Activated naive CD4-positive, alpha-beta T cell treated with anti-CD3 and anti-CD28 coated beads, Interleukin-2, amount 50 U/mL, for 24 hours (primary cell): ENCODE data around the gene SETD2.
"Not testable (repeated sequence)": the region's sequence is repeated elsewhere in the genome, so short reads cannot be mapped to it uniquely, and the experiment has no call there.

Experiments
- H3K27ac Mint-ChIP-seq: one replicate; pipeline ENCODE4 v1.8.0; 2021; ENCODE audit warnings: mild to moderate bottlenecking, mixed read lengths
- H3K27me3 Mint-ChIP-seq: one replicate; pipeline ENCODE4 v1.8.0; 2021; ENCODE audit warnings: mixed read lengths
- H3K36me3 Mint-ChIP-seq: one replicate; pipeline ENCODE4 v1.8.0; 2021; ENCODE audit warnings: mixed read lengths
- H3K4me1 Mint-ChIP-seq: one replicate; pipeline ENCODE4 v1.8.0; 2021; ENCODE audit warnings: mixed read lengths
- H3K4me3 Mint-ChIP-seq: one replicate; pipeline ENCODE4 v1.8.0; 2021; ENCODE audit warnings: mild to moderate bottlenecking, mixed read lengths
- H3K9me3 Mint-ChIP-seq: one replicate; pipeline ENCODE4 v1.8.0; 2021; ENCODE audit warnings: mixed read lengths

Gene SETD2

GRCh38 chr3:47161983-47162696 is 1.8 kb downstream of the SETD2 start:
- peak overlapping the region; percentile 98 for H3K4me3 Mint-ChIP-seq
- peaks cover 74% of the 10 kb centered on the region for H3K4me1 Mint-ChIP-seq
- H3K36me3 Mint-ChIP-seq: peaks cover 9% of the 10 kb centered on the region
- peak overlapping the region; percentile 98 for H3K27ac Mint-ChIP-seq
- H3K9me3 Mint-ChIP-seq: no peaks in the 10 kb centered on the region
- no peaks in the 10 kb centered on the region for H3K27me3 Mint-ChIP-seq

- no peaks in the 10 kb centered on the region for H3K9me3 Mint-ChIP-seq
- H3K36me3 Mint-ChIP-seq: peaks cover 9% of the 10 kb centered on the region
- no peaks in the 10 kb centered on the region for H3K27me3 Mint-ChIP-seq
- peak overlapping the region; percentile 67 for H3K4me3 Mint-ChIP-seq
- H3K27ac Mint-ChIP-seq: peak overlapping the region; percentile 53
- peaks cover 79% of the 10 kb centered on the region for H3K4me1 Mint-ChIP-seq
Observed at GRCh38 chr3:47159820-47160219, 4.1 kb downstream of the SETD2 start.

- H3K9me3 Mint-ChIP-seq: no peaks in the 10 kb centered on the region
- peaks cover 13% of the 10 kb centered on the region for H3K36me3 Mint-ChIP-seq
- peaks cover 93% of the 10 kb centered on the region for H3K4me1 Mint-ChIP-seq
- no peak overlapping the region for H3K4me3 Mint-ChIP-seq
- H3K27me3 Mint-ChIP-seq: no peaks in the 10 kb centered on the region
- H3K27ac Mint-ChIP-seq: no peak overlapping the region
Observed at GRCh38 chr3:47158208-47158607, 5.7 kb downstream of the SETD2 start.

GRCh38 chr3:47156396-47156795 is 7.5 kb downstream of the SETD2 start:
- Mint-ChIP-seq H3K36me3 (peaks cover 13% of the 10 kb centered on the region), H3K27me3 (no peaks in the 10 kb centered on the region), H3K4me1 (peaks cover 95% of the 10 kb centered on the region), H3K9me3 (no peaks in the 10 kb centered on the region), H3K27ac (no peak overlapping the region), H3K4me3 (no peak overlapping the region)

- no peaks in the 10 kb centered on the region for H3K9me3 Mint-ChIP-seq
- H3K27ac Mint-ChIP-seq: no peak overlapping the region
- H3K4me1 Mint-ChIP-seq: peaks cover 87% of the 10 kb centered on the region
Observed at GRCh38 chr3:47152578-47152977, 11.3 kb downstream of the SETD2 start.

GRCh38 chr3:47151836-47152235 is 12.1 kb downstream of the SETD2 start:
- Mint-ChIP-seq H3K27ac (no peak overlapping the region), H3K27me3 (no peaks in the 10 kb centered on the region), H3K4me1 (peaks cover 83% of the 10 kb centered on the region), H3K9me3 (no peaks in the 10 kb centered on the region), H3K4me3 (no peak overlapping the region), H3K36me3 (peaks cover 4% of the 10 kb centered on the region)

More at GRCh38 chr3:47152578-47152977, 11.3 kb downstream of the SETD2 start:
- Mint-ChIP-seq H3K36me3 (peaks cover 4% of the 10 kb centered on the region), H3K4me3 (no peak overlapping the region), H3K27me3 (no peaks in the 10 kb centered on the region)

GRCh38 chr3:47149339-47149933 is 14.5 kb downstream of the SETD2 start:
- Mint-ChIP-seq H3K9me3 (no peaks in the 10 kb centered on the region), H3K36me3 (peaks cover 3% of the 10 kb centered on the region), H3K4me3 (no peak overlapping the region), H3K27me3 (no peaks in the 10 kb centered on the region), H3K27ac (peak overlapping the region; percentile 52), H3K4me1 (peaks cover 73% of the 10 kb centered on the region)

- Mint-ChIP-seq H3K27ac (no peak overlapping the region), H3K36me3 (no peaks in the 10 kb centered on the region), H3K9me3 (no peaks in the 10 kb centered on the region), H3K27me3 (no peaks in the 10 kb centered on the region), H3K4me3 (no peak overlapping the region), H3K4me1 (peaks cover 69% of the 10 kb centered on the region)
Observed at GRCh38 chr3:47145272-47145671, 18.6 kb downstream of the SETD2 start.

GRCh38 chr3:47143068-47143467 is 20.8 kb downstream of the SETD2 start:
- Mint-ChIP-seq H3K4me3 (no peak overlapping the region), H3K27me3 (no peaks in the 10 kb centered on the region), H3K36me3 (no peaks in the 10 kb centered on the region), H3K27ac (no peak overlapping the region), H3K9me3 (no peaks in the 10 kb centered on the region), H3K4me1 (peaks cover 67% of the 10 kb centered on the region)

- not testable (repeated sequence) for H3K36me3 Mint-ChIP-seq, H3K27ac Mint-ChIP-seq, H3K27me3 Mint-ChIP-seq, H3K9me3 Mint-ChIP-seq, H3K4me3 Mint-ChIP-seq
- H3K4me1 Mint-ChIP-seq: peaks cover 67% of the 10 kb centered on the region
Observed at GRCh38 chr3:47142536-47142935, 21.4 kb downstream of the SETD2 start.

GRCh38 chr3:47140973-47141461 is 22.9 kb downstream of the SETD2 start:
- not testable (repeated sequence) for H3K27me3 Mint-ChIP-seq, H3K36me3 Mint-ChIP-seq, H3K9me3 Mint-ChIP-seq
- Mint-ChIP-seq H3K4me3 (peak overlapping the region; percentile 66), H3K27ac (peak overlapping the region; percentile 92), H3K4me1 (peaks cover 66% of the 10 kb centered on the region)

GRCh38 chr3:47140553-47140952 is 23.4 kb downstream of the SETD2 start:
- H3K36me3 Mint-ChIP-seq, H3K9me3 Mint-ChIP-seq, H3K27me3 Mint-ChIP-seq, H3K27ac Mint-ChIP-seq, H3K4me3 Mint-ChIP-seq: not testable (repeated sequence)
- H3K4me1 Mint-ChIP-seq: peaks cover 67% of the 10 kb centered on the region

GRCh38 chr3:47134311-47134710 is 29.6 kb downstream of the SETD2 start:
- H3K27ac Mint-ChIP-seq: peak overlapping the region; percentile 65
- no peak overlapping the region for H3K4me3 Mint-ChIP-seq
- no peaks in the 10 kb centered on the region for H3K27me3 Mint-ChIP-seq
- peaks cover 9% of the 10 kb centered on the region for H3K36me3 Mint-ChIP-seq
- H3K9me3 Mint-ChIP-seq: no peaks in the 10 kb centered on the region
- H3K4me1 Mint-ChIP-seq: peaks cover 66% of the 10 kb centered on the region

GRCh38 chr3:47133641-47134040 is 30.3 kb downstream of the SETD2 start:
- no peaks in the 10 kb centered on the region for H3K27me3 Mint-ChIP-seq
- H3K4me3 Mint-ChIP-seq: no peak overlapping the region
- peaks cover 9% of the 10 kb centered on the region for H3K36me3 Mint-ChIP-seq
- H3K4me1 Mint-ChIP-seq: peaks cover 65% of the 10 kb centered on the region
- H3K27ac Mint-ChIP-seq: peak overlapping the region; percentile 53
- H3K9me3 Mint-ChIP-seq: no peaks in the 10 kb centered on the region

- H3K36me3 Mint-ChIP-seq: peaks cover 12% of the 10 kb centered on the region
- H3K9me3 Mint-ChIP-seq: no peaks in the 10 kb centered on the region
- no peaks in the 10 kb centered on the region for H3K27me3 Mint-ChIP-seq
- no peak overlapping the region for H3K27ac Mint-ChIP-seq
- H3K4me1 Mint-ChIP-seq: peaks cover 71% of the 10 kb centered on the region
- H3K4me3 Mint-ChIP-seq: no peak overlapping the region
Observed at GRCh38 chr3:47130557-47130956, 33.4 kb downstream of the SETD2 start.

GRCh38 chr3:47128137-47128536 is 35.8 kb downstream of the SETD2 start:
- H3K27me3 Mint-ChIP-seq: no peaks in the 10 kb centered on the region
- peaks cover 61% of the 10 kb centered on the region for H3K4me1 Mint-ChIP-seq
- H3K27ac Mint-ChIP-seq: no peak overlapping the region
- H3K36me3 Mint-ChIP-seq: peaks cover 22% of the 10 kb centered on the region
- no peak overlapping the region for H3K4me3 Mint-ChIP-seq
- H3K9me3 Mint-ChIP-seq: no peaks in the 10 kb centered on the region
